IPS DF 4.7 (cell line): ENCODE results near the gene ARID1A.

Source experiments
- DNase-seq: peaks from one replicate; pipeline ENCODE4 v3.0.0-alpha.2; 2013; ENCODE audit warnings: low spot score; ENCODE audit errors: extremely low read depth

The ARID1A gene

GRCh38 chr1:26758358-26758757, 62.5 kb downstream of the ARID1A start:
- DNase-seq = no peak

GRCh38 chr1:26759531-26759930, 63.7 kb downstream of the ARID1A start:
- DNase-seq = no peak

DNA sequence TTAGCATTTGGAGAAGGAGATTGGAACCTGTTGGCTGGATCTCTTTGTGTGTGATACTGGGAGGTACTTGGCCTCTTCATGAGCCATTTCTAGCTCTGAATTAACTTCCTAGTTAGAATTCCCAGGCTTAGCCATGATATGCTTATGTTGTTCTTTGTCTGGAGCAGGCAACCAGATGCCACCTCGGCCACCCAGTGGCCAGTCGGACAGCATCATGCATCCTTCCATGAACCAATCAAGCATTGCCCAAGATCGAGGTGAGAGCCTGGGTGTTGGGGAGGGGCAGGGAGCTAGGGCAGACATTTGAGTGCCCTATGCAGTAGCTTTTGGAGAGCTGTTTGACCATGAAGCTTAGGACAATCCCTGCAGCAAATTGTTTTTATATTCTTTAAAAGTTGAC, 65.4 kb downstream of the ARID1A start:
- DNase-seq = no peak

GRCh38 chr1:26767714-26768113, 71.9 kb downstream of the ARID1A start:
- no peak for DNase-seq

- no peak for DNase-seq
Observed at GRCh38 chr1:26768755-26769154, 72.9 kb downstream of the ARID1A start.

DNA sequence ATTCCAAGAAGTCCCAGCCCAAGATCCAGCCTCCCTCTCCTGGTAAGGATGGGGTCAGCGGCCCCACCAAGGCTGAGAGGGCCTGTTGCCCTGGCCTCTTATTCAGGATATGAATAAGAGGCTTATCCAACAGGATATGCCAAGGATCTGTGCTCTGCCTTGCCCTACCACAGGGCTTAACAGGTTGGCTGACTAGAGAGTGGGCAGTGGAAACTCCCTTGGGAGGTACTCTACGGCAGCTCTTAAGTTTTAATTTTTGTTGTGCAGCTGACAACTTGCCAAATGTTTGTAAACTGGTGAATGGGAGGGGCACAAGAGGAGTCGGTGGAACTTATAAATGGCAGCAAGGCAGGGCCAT, 75.4 kb downstream of the ARID1A start:
- no peak for DNase-seq

- DNase-seq = no peak
Observed at GRCh38 chr1:26771643-26772321, 76.0 kb downstream of the ARID1A start.

DNA sequence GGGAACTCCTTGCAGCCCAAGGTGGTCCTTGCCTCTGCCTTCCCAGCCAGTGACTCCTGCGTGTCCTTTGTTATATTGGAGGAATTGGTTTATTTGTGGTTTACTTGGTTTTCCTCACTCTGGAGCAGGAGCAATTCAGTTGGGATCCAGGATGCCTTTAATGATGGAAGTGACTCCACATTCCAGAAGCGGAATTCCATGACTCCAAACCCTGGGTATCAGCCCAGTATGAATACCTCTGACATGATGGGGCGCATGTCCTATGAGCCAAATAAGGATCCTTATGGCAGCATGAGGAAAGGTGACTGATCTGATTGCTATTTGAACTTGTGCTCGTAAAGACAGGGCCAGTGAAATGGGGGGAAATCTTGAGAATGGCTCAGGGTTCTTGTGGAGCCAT, 76.9 kb downstream of the ARID1A start:
- DNase-seq = no peak

DNA sequence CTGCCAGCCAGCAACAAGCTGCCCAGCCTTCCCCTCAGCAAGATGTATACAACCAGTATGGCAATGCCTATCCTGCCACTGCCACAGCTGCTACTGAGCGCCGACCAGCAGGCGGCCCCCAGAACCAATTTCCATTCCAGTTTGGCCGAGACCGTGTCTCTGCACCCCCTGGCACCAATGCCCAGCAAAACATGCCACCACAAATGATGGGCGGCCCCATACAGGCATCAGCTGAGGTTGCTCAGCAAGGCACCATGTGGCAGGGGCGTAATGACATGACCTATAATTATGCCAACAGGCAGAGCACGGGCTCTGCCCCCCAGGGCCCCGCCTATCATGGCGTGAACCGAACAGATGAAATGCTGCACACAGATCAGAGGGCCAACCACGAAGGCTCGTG, 78.6 kb downstream of the ARID1A start:
- DNase-seq = no peak

- DNase-seq = no peak
Observed at GRCh38 chr1:26775666-26776065, 79.9 kb downstream of the ARID1A start.

GRCh38 chr1:26779098-26779668, 83.4 kb downstream of the ARID1A start:
- no peak for DNase-seq

GRCh38 chr1:26780344-26780957, 84.6 kb downstream of the ARID1A start:
- no peak for DNase-seq

DNA sequence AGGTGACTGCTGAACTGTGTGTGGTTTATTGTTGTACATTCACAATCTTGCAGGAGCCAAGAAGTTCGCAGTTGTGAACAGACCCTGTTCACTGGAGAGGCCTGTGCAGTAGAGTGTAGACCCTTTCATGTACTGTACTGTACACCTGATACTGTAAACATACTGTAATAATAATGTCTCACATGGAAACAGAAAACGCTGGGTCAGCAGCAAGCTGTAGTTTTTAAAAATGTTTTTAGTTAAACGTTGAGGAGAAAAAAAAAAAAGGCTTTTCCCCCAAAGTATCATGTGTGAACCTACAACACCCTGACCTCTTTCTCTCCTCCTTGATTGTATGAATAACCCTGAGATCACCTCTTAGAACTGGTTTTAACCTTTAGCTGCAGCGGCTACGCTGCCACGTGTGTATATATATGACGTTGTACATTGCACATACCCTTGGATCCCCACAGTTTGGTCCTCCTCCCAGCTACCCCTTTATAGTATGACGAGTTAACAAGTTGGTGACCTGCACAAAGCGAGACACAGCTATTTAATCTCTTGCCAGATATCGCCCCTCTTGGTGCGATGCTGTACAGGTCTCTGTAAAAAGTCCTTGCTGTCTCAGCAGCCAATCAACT, 85.5 kb downstream of the ARID1A start:
- no peak for DNase-seq

GRCh38 chr1:26782521-26783212, 86.9 kb downstream of the ARID1A start:
- DNase-seq = no peak

GRCh38 chr1:26783646-26784022, 87.8 kb downstream of the ARID1A start:
- DNase-seq = no peak

DNA sequence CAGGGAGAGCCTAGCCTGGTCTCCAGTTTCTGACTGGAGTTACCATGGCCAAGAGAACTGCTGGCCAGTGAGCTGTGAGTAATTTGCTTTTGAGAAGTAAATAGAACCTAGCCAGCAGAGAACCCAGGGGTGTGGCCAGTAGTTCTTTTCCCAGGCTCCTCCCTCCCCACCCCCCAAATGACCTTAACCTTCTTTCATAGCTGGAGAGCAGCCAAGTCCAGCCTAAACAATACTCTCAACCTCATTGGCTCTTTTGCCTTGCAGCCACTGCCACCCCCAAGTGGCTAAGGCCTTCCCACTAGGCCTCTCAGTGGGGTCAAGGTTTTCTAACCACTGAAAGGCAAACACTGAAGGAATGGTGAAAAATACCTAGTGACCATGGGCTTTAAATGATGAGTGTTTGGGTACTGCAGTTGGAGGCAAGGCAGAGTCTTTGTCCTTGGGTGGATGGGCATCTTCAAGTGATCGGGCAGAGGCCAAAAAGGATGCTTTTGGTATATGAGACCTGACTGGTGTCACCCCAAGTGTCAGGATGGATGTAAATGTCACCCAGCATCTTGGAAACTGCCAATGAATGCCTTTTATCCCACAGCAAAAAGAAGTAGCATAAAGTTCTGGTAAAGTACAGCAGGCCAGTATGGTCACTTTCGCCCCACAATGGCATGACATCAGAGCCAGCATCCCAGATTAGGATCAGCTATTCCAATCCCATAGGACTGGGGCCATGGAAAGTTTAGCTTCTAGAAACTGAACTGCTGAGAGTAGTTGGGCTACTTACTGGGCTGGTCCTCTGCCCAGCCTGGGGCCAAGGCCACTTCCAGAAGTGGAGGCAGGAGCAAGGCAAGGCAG, 88.4 kb downstream of the ARID1A start:
- no peak for DNase-seq

- no peak for DNase-seq
Observed at GRCh38 chr1:26784886-26785285, 89.1 kb downstream of the ARID1A start.

DNA sequence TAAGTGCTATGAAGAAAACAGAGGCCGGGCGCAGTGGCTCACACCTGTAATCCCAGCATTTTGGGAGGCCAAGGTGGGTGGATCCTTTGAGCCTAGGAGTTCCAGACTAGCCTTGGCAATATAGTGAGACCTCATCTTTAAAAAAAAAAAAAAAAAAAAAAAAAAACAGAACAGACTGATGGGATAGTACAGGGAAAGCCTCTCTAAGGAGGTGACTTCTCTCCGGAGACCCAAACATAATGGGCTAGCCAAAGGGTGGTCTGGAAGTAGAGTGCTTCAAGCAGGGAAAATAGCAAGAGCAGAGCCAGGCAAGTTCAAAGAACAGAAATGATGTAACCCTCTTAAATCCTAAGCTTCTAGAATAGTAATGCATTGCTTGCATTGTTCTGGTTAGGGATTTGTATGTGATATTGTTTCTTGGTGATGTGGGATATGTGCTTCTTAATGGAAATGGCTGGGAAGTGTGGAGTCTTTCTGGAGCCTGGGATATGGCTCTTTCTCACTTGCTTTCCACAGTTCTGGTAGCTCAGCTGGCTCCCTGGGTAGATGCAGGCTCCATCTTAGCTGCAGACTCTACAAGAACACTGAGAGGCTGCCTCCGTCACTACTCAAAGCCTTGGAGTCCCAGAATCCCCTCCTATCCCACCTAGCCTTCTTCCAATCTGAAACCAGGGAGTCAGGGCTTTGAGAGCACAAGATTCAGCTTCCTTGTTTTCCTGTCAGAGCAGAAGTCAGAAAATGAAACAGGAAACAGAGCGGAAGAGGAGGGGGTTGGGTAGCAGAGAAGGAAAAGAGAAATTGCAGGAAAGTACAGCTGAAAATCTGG, 90.0 kb downstream of the ARID1A start:
- DNase-seq = no peak

DNA sequence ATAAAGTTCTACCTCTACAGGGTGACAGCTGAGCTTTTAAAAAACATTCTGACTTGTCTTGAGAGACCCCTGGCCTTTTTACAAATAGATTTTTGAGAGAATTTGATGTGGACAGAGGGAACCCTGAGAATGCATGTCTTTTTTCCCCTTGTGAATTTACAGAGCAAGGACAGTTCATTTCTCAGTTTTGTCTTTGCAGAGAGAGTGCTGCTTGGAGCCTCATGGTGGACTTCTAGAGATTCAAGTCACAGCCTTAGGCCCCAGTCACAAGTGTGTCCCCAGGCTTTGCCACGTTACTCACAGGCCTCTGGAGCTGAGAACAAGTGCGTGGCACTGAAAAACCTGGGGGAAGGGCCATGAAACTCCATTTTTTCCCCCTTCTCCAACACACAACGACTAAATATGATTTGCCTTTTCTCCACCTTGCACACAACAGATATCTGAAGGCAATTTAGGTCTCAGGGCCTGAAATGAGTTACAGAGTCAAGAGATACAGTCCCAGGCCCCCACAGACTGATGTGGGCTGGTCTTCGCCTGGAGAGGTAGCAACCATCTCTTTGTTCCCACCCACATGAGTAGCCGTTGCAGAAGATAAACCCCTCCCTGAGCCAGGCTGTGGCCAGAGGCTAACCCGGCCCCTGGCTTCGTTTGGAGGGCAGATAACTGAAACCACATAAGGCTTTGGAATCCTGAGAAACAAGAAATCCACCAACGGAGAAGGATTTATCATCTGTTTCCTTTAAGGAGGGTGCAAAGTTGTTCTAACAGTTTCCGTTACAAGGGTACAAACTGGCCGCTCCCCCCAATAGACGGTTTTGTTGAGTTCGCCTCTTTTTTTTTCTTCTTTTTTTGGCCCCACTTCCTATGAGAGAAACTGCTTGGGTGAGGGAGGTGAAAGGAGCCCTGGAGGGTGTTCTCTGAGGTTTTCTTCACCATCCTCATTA, 90.9 kb downstream of the ARID1A start:
- DNase-seq = no peak
